OCI-LY1 (cell line): Measurements from ENCODE around the gene MRPL52.

Experiments
- H2AFZ ChIP-seq: fragments of 200-600 bp; sonication (generic), shearing (Covaris generic); 2 replicates; pipeline ENCODE4 v1.6.0; 2014; ENCODE audit warnings: antibody characterized with exemption, mild to moderate bottlenecking, low read length
- H3F3A ChIP-seq: fragments of 200-600 bp; sonication (generic), shearing (Covaris generic); 2 replicates; pipeline ENCODE4 v1.6.0; 2014; ENCODE audit warnings: mild to moderate bottlenecking, antibody characterized with exemption, low read length, moderate library complexity; ENCODE audit not compliant: insufficient read depth
- H3K27ac ChIP-seq: fragments of 200-600 bp; sonication (generic); 2 replicates; pipeline ENCODE4 v1.5.1; 2014; ENCODE audit warnings: low read length, mixed run types, mild to moderate bottlenecking, low read depth; ENCODE audit not compliant: poor library complexity, severe bottlenecking
- H3K27me3 ChIP-seq: fragments of 200-600 bp; sonication (generic); 2 replicates; pipeline ENCODE4 v1.6.0; 2014; ENCODE audit warnings: antibody characterized with exemption, mild to moderate bottlenecking, low read length, moderate library complexity; ENCODE audit not compliant: insufficient read depth
- H3K36me3 ChIP-seq: fragments of 200-600 bp; sonication (generic); 2 replicates; pipeline ENCODE4 v1.6.1; 2014; ENCODE audit warnings: mild to moderate bottlenecking, antibody characterized with exemption, low read length, moderate library complexity, mixed read lengths; ENCODE audit not compliant: insufficient read depth
- H3K4me1 ChIP-seq: fragments of 200-600 bp; sonication (generic); 2 replicates; pipeline ENCODE4 v1.5.1; 2014; ENCODE audit warnings: mild to moderate bottlenecking, low read length, moderate library complexity; ENCODE audit not compliant: insufficient read depth, severe bottlenecking
- H3K4me2 ChIP-seq: fragments of 200-600 bp; sonication (generic), shearing (Covaris generic); 2 replicates; pipeline ENCODE4 v1.6.1; 2014; ENCODE audit warnings: low read length
- H3K4me3 ChIP-seq: fragments of 200-600 bp; sonication (generic); 2 replicates; pipeline ENCODE4 v1.5.1; 2014; ENCODE audit warnings: low read length, low read depth, mild to moderate bottlenecking, mixed read lengths; ENCODE audit not compliant: poor library complexity, severe bottlenecking
- H3K79me2 ChIP-seq: fragments of 200-600 bp; shearing (Covaris generic); 2 replicates; pipeline ENCODE4 v1.6.1; 2016; ENCODE audit warnings: mixed run types, low read length, mixed read lengths; ENCODE audit not compliant: insufficient read depth
- H3K9ac ChIP-seq: fragments of 200-600 bp; sonication (generic), shearing (Covaris generic); 2 replicates; pipeline ENCODE4 v1.6.1; 2014; ENCODE audit warnings: mild to moderate bottlenecking, low read length, mixed read lengths
- H3K9me2 ChIP-seq: fragments of 200-600 bp; sonication (generic), shearing (Covaris generic); 2 replicates; pipeline ENCODE4 v1.6.1; 2014; ENCODE audit warnings: low read depth, mild to moderate bottlenecking, low read length, mixed read lengths
- H3K9me3 ChIP-seq: fragments of 200-600 bp; shearing (Covaris generic); 2 replicates; pipeline ENCODE4 v1.6.1; 2014; ENCODE audit warnings: low read length, mixed read lengths
- H4K20me1 ChIP-seq: fragments of 200-600 bp; sonication (generic), shearing (Covaris generic); 2 replicates; pipeline ENCODE4 v1.6.0; 2016; ENCODE audit warnings: mild to moderate bottlenecking, low read length; ENCODE audit not compliant: insufficient read depth
- EZH2 ChIP-seq: fragments of 200-600 bp; sonication (generic), shearing (Covaris generic); IDR thresholded peaks from 2 replicates; pipeline ENCODE4 v1.8.0; 2017; ENCODE audit warnings: borderline replicate concordance, mixed run types, mild to moderate bottlenecking, antibody characterized with exemption, low read length, moderate library complexity, mixed read lengths
- TF ChIP-seq, protein P1 (sequence below): fragments of 200-600 bp; sonication (generic), shearing (Covaris generic); IDR thresholded peaks from 2 replicates; pipeline ENCODE4 v1.5.1; 2017; ENCODE audit warnings: mild to moderate bottlenecking, antibody characterized with exemption, low read length, moderate library complexity, mixed read lengths

The MRPL52 gene

GRCh38 chr14:22796087-22796707, 33.5 kb upstream of the MRPL52 start:
- no peak overlapping the region for H2AFZ ChIP-seq
- no peak overlapping the region for H3K4me3 ChIP-seq
- H3K4me1 ChIP-seq, result peaks cover 29% of the 10 kb centered on the region
- TF ChIP-seq, protein P1, sequence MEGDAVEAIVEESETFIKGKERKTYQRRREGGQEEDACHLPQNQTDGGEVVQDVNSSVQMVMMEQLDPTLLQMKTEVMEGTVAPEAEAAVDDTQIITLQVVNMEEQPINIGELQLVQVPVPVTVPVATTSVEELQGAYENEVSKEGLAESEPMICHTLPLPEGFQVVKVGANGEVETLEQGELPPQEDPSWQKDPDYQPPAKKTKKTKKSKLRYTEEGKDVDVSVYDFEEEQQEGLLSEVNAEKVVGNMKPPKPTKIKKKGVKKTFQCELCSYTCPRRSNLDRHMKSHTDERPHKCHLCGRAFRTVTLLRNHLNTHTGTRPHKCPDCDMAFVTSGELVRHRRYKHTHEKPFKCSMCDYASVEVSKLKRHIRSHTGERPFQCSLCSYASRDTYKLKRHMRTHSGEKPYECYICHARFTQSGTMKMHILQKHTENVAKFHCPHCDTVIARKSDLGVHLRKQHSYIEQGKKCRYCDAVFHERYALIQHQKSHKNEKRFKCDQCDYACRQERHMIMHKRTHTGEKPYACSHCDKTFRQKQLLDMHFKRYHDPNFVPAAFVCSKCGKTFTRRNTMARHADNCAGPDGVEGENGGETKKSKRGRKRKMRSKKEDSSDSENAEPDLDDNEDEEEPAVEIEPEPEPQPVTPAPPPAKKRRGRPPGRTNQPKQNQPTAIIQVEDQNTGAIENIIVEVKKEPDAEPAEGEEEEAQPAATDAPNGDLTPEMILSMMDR, result no peak
- TF ChIP-seq EZH2, result no peak
- H3K27me3 ChIP-seq, result no peaks in the 10 kb centered on the region
- H3K9me2 ChIP-seq, result no peaks in the 10 kb centered on the region
- H3F3A ChIP-seq, result no peaks in the 10 kb centered on the region
- H3K9me3 ChIP-seq, result peaks cover 4% of the 10 kb centered on the region; the same call in 1 of the 2 replicates
- H4K20me1 ChIP-seq, result no peaks in the 10 kb centered on the region
- no peak overlapping the region for H3K9ac ChIP-seq
- H3K36me3 ChIP-seq, result peaks cover 8% of the 10 kb centered on the region; the same call in 1 of the 2 replicates
- no peaks in the 10 kb centered on the region for H3K79me2 ChIP-seq
- H3K4me2 ChIP-seq, result no peak overlapping the region
- H3K27ac ChIP-seq, result no peak overlapping the region

- Histone ChIP-seq H3K27ac (no peak overlapping the region), H3K9me2 (no peaks in the 10 kb centered on the region), H3K4me1 (peaks cover 25% of the 10 kb centered on the region), H4K20me1 (no peaks in the 10 kb centered on the region), H3F3A (no peaks in the 10 kb centered on the region), H3K4me2 (no peak overlapping the region), H3K27me3 (no peaks in the 10 kb centered on the region), H2AFZ (no peak overlapping the region), H3K9ac (no peak overlapping the region), H3K36me3 (peaks cover 8% of the 10 kb centered on the region; the same call in 1 of the 2 replicates), H3K4me3 (no peak overlapping the region), H3K9me3 (peaks cover 4% of the 10 kb centered on the region; the same call in 1 of the 2 replicates), H3K79me2 (no peaks in the 10 kb centered on the region)
- TF ChIP-seq EZH2, result no peak
- TF ChIP-seq, protein P1, result no peak
Measured at GRCh38 chr14:22797017-22797917, 32.4 kb upstream of the MRPL52 start.

DNA sequence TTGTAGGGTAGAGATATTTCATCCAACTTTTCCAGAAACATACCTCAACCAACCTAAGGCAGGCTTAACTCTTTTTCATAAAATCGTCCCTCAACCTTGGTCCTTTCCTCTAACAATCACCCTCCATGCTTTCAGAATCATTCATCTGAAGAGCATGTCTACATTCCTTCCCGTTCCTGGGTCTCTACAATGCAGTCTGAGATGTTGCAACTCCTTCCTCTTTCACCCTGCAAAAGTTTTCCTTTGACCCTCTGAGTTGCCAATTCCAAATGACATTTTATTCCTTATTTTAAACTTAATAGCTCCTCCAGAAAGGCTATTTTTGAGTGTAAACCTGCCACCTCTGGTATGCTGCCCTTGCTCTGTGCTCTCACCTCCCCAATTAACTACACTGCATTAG, 31.2 kb upstream of the MRPL52 start:
- Histone ChIP-seq H3K9me3 (peaks cover 4% of the 10 kb centered on the region; the same call in 1 of the 2 replicates), H3K9ac (no peak overlapping the region), H2AFZ (no peak overlapping the region), H4K20me1 (no peaks in the 10 kb centered on the region), H3K9me2 (no peaks in the 10 kb centered on the region), H3F3A (no peaks in the 10 kb centered on the region), H3K79me2 (no peaks in the 10 kb centered on the region), H3K27ac (no peak overlapping the region), H3K27me3 (no peaks in the 10 kb centered on the region), H3K4me2 (no peak overlapping the region), H3K4me3 (no peak overlapping the region), H3K36me3 (peaks cover 8% of the 10 kb centered on the region; the same call in 1 of the 2 replicates), H3K4me1 (peaks cover 33% of the 10 kb centered on the region)
- TF ChIP-seq, protein P1, result no peak
- no peak for TF ChIP-seq EZH2
